NCI-H1092 (cell line): ENCODE data around the gene OXSR1.
"Not testable (repeated sequence)": the region's sequence is repeated elsewhere in the genome, so short reads cannot be mapped to it uniquely, and the experiment has no call there.

Source experiments
- DNase-seq: peaks from one replicate; lab custom pipeline; 2025; lab: John Stamatoyannopoulos, UW

OXSR1 gene

GRCh38 chr3:38167591-38167990, 2.3 kb downstream of the OXSR1 start:
- DNase-seq = no peak

- no peak for DNase-seq
Observed at GRCh38 chr3:38168151-38169026, 3.1 kb downstream of the OXSR1 start.

- DNase-seq = no peak
Observed at GRCh38 chr3:38169027-38169317, 3.6 kb downstream of the OXSR1 start.

- DNase-seq = no peak
Observed at GRCh38 chr3:38170722-38171121, 5.4 kb downstream of the OXSR1 start.

- DNase-seq = no peak
Observed at GRCh38 chr3:38171622-38172021, 6.3 kb downstream of the OXSR1 start.

- DNase-seq = no peak
Observed at GRCh38 chr3:38173834-38174418, 8.6 kb downstream of the OXSR1 start.

GRCh38 chr3:38177181-38177580, 11.8 kb downstream of the OXSR1 start:
- no peak for DNase-seq

GRCh38 chr3:38186781-38187180, 21.4 kb downstream of the OXSR1 start:
- no peak for DNase-seq

- DNase-seq = no peak
Observed at GRCh38 chr3:38190481-38190881, 25.1 kb downstream of the OXSR1 start.

GRCh38 chr3:38202931-38203330, 37.6 kb downstream of the OXSR1 start:
- not testable (repeated sequence) for DNase-seq

- DNase-seq = no peak
Observed at GRCh38 chr3:38203690-38204089, 38.4 kb downstream of the OXSR1 start.

- DNase-seq = no peak
Observed at GRCh38 chr3:38204599-38205471, 39.5 kb downstream of the OXSR1 start.

- DNase-seq = no peak
Observed at GRCh38 chr3:38205472-38205805, 40.1 kb downstream of the OXSR1 start.

- no peak for DNase-seq
Observed at GRCh38 chr3:38207254-38208003, 42.1 kb downstream of the OXSR1 start.

GRCh38 chr3:38210141-38210757, 44.9 kb downstream of the OXSR1 start:
- DNase-seq = no peak

- DNase-seq = no peak
Observed at GRCh38 chr3:38212141-38212540, 46.8 kb downstream of the OXSR1 start.

- no peak for DNase-seq
Observed at GRCh38 chr3:38214560-38214959, 49.2 kb downstream of the OXSR1 start.

GRCh38 chr3:38219609-38220197, 54.4 kb downstream of the OXSR1 start:
- DNase-seq = no peak

- no peak for DNase-seq
Observed at GRCh38 chr3:38221005-38221404, 55.7 kb downstream of the OXSR1 start.

GRCh38 chr3:38222032-38222634, 56.8 kb downstream of the OXSR1 start:
- no peak for DNase-seq

GRCh38 chr3:38224357-38224756, 59.0 kb downstream of the OXSR1 start:
- no peak for DNase-seq
